Measurements from ENCODE around the gene KCNMB2. TPM values are rescaled to one million over a fixed set of nuclear protein-coding genes. Genes with fewer than 3 reads are reported as not detected.

Gene KCNMB2
- total RNA-seq, 6 donors from 2014 or later: 0.51 to 3.0 (median 1.1) TPM; not detected in 3

DNA sequence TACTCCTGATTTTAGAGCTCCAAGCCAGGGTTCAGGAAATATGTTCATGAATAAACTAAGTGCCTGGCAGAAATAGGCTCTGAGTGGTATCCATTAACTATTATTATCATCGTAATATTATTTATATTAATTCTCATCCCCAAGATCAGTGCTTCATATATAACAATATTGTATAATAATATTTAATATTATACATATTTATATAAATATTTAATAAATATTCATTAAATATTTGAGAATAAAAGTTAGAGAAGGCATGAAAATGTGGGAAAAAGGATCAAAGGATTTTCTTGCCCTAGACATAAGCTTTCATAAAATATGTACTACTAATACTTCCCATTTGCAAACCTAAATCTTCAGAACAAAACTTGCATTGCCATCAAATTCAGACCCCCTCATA is 338.9 kb downstream of the KCNMB2 start:
- Histone ChIP-seq H3K36me3 (no peaks in the 10 kb centered on the region), H3K27ac (no peak overlapping the region), H3K4me1 (no peaks in the 10 kb centered on the region), H3K4me3 (no peak overlapping the region), H3K27me3 (no peaks in the 10 kb centered on the region), H3K9me3 (no peaks in the 10 kb centered on the region)
- DNase-seq: no peak
- WGBS, 2 donors: 90 to 92% methylated on average over 1 of the region's 1 CpG
- TF ChIP-seq, protein P1, sequence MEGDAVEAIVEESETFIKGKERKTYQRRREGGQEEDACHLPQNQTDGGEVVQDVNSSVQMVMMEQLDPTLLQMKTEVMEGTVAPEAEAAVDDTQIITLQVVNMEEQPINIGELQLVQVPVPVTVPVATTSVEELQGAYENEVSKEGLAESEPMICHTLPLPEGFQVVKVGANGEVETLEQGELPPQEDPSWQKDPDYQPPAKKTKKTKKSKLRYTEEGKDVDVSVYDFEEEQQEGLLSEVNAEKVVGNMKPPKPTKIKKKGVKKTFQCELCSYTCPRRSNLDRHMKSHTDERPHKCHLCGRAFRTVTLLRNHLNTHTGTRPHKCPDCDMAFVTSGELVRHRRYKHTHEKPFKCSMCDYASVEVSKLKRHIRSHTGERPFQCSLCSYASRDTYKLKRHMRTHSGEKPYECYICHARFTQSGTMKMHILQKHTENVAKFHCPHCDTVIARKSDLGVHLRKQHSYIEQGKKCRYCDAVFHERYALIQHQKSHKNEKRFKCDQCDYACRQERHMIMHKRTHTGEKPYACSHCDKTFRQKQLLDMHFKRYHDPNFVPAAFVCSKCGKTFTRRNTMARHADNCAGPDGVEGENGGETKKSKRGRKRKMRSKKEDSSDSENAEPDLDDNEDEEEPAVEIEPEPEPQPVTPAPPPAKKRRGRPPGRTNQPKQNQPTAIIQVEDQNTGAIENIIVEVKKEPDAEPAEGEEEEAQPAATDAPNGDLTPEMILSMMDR (IDR thresholded peaks at IDR 0.05): no peak
- TF ChIP-seq POLR2A (IDR thresholded peaks at IDR 0.05) (no peak), POLR2AphosphoS5 (IDR thresholded peaks at IDR 0.05) (no peak), EP300 (IDR thresholded peaks at IDR 0.05) (no peak)
- ATAC-seq (ENCODE audit: low FRiP score in 2 of 2): no peak

DNA sequence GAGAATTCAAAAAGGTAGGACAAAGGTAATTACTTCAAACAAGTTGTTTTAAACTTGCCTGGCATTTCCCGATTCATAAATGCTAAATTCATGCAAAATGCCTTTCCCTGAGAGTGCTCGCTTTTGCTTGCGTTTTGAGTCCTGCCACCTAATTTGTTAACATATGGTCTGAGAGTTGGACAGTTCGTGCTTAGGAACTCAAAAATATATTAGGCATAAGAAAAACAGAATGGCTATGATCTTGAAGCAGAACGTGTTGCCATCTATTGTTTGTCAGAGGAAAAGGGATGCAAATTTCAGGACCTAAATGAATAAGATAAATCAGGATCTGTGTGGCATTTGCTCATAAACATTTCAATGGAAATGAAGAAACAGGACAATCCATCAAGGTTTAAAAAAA is 339.6 kb downstream of the KCNMB2 start:
- no peak overlapping the region for H3K27ac ChIP-seq

DNA sequence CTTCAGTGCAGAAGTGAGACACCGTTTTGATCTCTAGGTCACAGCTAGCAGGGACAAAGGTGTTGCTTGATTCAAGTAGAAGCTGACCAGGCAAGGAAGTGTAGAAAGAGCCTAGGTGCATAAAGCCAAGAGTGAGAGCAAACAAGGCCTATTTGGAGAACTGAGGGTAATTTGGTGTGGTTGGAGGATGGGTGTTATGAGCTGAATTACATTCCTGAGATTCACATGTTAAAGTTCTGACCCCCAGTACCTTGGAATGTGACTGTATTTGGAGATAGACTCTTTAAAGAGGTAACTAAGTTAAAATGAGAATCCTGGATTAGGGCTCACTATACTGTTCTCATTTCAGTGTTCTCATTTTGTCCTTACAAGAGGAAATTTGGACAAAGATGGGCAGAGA is 344.0 kb downstream of the KCNMB2 start:
- no peak overlapping the region for H3K27ac ChIP-seq
- H3K4me1 ChIP-seq: no peaks in the 10 kb centered on the region
- DNase-seq (no peak), ATAC-seq (ENCODE audit: low FRiP score in 2 of 2) (no peak)
- H3K9me3 ChIP-seq: no peaks in the 10 kb centered on the region
- WGBS, 2 donors: 44 to 53% methylated on average over 1 of the region's 1 CpG
- no peak overlapping the region for H3K4me3 ChIP-seq
- no peaks in the 10 kb centered on the region for H3K27me3 ChIP-seq
- TF ChIP-seq EP300 (IDR thresholded peaks at IDR 0.05): no peak
- TF ChIP-seq POLR2AphosphoS5 (IDR thresholded peaks at IDR 0.05): no peak
- TF ChIP-seq, protein P1 (IDR thresholded peaks at IDR 0.05): no peak
- TF ChIP-seq POLR2A (IDR thresholded peaks at IDR 0.05): no peak
- H3K36me3 ChIP-seq: no peaks in the 10 kb centered on the region

More for the DNA sequence above, 339.6 kb downstream of the KCNMB2 start:
- no peak for ATAC-seq (ENCODE audit: low FRiP score in 2 of 2)
- Histone ChIP-seq H3K4me1 (no peaks in the 10 kb centered on the region), H3K36me3 (no peaks in the 10 kb centered on the region), H3K4me3 (no peak overlapping the region), H3K27me3 (no peaks in the 10 kb centered on the region), H3K9me3 (no peaks in the 10 kb centered on the region)
- TF ChIP-seq, protein P1 (IDR thresholded peaks at IDR 0.05): no peak
- no peak for TF ChIP-seq POLR2A (IDR thresholded peaks at IDR 0.05)
- no peak for TF ChIP-seq POLR2AphosphoS5 (IDR thresholded peaks at IDR 0.05)
- TF ChIP-seq EP300 (IDR thresholded peaks at IDR 0.05): no peak
- no peak for DNase-seq
- 59 to 66% methylated on average over 5 of the region's 5 CpGs for WGBS, 2 donors

All from upper lobe of left lung (tissue), 6 donors.